NCI-H345 treated with DMSO at 0.1 percent for 48 hours (cell line): ENCODE data around the gene COL4A2.
"Not testable (repeated sequence)": the region's sequence is repeated elsewhere in the genome, so short reads cannot be mapped to it uniquely, and the experiment has no call there.

Source experiments
- DNase-seq: peaks from one replicate; lab custom pipeline; 2025; ENCODE audit not compliant: unreplicated experiment; lab: John Stamatoyannopoulos, UW

COL4A2 gene

DNA sequence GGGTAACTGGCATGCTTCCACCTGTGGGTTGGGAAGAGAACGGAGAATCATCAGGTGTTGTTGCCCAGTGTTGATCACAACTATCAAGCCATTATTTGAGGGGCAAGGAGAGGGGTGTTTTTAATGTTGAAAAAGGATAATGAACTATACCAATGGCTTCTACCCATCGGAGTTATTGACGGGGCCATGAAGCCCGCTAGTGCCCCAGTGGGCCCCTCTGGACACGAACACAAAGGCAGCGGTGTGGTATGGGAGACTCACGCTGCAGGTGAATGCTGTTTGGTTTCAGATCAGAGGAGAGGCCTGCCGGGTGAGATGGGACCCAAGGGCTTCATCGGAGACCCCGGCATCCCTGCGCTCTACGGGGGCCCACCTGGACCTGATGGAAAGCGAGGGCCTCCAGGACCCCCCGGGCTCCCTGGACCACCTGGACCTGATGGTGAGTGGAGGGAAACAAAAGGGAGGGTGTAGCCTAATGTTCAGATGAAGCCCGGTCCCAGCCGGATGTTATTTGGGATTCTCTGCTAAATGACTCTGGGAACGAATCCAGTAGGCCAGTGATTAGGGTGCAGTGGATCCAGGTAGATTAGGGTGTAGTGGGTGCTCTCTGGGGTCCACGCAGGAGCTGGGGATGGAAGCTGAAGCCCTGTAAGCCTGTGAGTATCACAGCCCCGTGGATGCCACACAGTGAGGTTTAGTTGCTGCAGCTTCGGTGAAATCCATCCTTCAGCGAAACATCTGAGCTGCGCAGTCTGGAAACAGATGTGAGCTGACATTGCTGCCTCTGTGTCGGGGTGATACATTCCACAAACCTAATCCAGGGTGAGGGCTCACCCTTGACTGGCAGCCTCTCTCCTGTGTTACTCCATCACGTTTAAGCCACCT is 143.2 kb downstream of the COL4A2 start:
- no peak for DNase-seq

DNA sequence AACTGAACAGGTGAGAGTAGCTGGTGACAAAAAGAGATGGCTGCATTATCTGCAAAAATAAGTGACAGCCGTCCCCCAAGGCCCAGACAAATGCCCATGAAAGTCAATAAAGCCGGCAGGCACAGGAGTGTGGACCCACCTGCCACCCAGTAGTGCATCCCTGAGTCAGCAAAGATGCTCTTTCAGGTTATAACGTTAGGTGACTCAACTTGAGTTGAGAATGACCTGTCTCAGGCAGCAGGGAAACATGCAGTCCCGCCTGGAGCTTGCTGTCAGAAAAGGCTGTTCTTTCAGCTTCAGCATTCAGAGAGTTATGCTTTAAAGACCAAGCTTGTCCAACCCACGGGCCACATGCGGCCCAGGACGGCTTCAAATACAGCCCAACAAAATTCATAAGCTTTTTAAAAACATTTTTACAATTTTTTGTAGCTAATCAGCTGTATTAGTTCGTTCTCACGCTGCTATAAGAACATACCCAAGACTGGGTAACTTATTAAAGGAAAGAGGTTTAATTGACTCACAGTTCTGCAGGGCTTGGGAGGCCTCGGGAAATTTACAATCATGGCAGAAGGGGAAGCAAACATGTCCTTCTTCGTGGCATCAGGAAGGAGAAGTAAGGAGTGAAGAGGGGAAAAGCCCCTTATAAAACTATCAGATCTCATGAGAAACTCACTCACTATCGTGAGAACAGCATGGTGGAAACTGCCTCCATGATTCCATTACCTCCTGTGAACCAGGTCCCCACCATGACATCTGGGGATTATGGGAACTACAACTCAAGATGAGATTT is 144.1 kb downstream of the COL4A2 start:
- DNase-seq: no peak

DNA sequence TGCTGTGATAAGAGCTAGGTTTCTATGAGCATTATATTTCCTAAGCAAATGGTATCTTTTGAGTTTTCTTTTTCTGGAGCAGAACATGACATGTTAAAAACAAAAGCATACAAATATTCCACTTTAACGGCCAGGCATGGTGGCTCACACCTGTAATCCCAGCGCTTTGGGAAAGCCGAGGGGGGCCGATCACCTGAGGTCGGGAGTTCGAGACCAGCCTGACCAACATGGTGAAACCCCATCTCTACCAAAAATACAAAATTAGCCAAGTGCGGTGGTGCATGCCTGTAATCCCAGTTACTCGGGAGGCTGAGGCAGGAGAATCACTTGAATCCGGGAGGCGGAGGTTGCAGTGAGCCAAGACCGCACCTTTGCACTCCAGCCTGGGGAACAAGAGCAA is 146.0 kb downstream of the COL4A2 start:
- not testable (repeated sequence) for DNase-seq

DNA sequence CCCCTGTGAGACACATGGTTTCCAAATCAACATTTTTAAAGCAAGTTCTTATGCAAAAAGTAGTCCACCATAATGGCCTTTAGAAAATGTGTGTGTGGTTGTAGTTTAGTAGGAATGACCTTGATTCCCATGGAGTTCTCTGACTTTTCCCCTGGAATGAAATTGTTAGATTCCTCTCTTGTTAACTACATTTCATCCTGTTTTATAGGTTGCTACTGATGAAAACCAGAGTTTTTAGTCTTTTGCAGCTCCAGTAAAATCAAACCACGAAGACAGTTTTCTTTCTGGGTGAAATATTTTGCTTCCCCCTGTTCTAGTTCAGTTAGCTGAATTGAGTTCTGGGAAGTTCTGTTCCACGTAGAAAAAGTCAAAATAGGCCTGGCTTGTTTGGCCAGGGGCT is 146.7 kb downstream of the COL4A2 start:
- no peak for DNase-seq

DNA sequence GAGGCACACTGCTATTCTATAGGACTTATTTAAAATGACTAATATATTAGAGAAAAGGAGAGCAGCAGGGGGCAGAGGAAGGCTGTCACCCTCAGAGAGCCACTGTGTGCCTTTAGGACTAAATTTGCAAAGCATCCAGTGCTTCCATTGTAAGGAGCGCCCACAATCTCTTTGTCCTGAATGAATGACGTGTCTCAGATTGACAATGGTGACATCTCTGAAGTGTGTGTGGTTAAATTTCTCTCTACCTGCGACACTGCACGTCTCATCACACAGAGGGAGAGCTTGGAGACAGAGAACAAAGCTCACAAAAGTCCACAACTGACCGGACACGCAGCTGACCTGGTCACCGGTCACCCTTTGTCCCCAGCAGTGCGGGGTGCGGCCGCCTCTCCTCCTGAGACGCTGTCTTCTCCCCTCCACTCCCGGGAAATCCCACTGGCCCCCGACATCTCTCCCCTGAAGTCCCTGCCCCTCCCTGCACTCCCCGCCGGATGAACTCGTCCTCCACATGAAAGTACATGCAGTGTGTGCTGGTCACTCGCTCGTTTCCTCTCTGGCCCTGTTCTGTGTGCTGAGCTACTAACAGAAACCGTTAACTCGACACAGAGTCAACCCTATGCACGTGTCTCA is 147.3 kb downstream of the COL4A2 start:
- no peak for DNase-seq

DNA sequence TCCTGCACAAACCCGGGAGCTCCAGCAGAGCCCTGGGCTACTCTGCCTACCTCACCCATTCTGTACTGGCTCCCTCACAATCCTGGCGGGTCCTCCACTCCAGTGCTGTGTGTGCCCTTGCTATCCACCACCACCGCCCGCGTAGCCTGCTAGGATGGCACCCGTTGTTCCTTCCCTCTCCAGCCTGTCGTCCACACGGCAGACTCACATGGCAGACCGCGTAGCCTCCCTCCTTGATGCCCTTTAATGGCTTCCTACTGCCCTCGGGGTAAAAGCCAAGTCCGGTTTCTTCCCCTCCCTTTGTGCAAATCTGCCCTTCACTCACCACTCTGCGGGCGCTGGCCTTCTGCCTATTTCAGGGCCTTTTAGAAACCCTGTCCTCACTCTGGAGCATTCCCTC is 147.9 kb downstream of the COL4A2 start:
- DNase-seq: no peak

DNA sequence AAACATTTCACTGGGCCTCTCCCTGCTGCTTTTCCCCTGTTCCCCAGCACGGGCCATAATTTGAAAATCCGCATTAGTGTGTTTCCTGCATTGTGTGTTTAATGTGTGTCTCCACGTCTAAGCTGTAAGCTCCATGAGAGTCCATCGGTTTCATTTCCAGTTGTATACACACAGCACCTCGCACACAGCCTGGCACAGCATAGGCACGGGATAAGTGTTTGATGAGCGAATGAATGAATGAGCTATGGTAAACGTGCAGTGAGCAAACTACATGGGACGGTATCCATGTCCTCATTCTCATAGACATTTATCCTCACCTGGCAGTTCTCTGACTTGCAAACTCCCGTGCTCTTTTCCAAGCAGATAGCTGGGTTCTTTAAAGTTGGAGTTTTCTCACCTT is 148.4 kb downstream of the COL4A2 start:
- no peak for DNase-seq

DNA sequence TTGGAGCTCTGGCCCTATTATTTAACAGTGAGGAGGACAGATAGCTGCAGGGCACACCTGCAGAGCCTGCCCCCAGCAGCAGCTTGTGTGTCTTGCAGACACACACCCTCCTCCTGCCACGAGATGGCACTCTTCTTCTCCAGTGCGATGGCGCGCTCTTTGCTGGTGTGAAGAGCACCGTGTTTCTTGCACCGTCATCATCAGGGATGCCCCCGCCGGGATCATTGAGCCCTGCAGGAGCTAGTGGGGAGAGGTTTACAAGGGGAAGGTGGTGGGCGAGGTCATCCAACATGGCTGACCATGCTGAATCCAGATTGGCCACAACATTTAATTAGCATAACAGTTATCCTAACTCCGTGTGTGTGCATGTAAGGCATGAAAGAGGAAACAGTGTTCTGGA is 148.9 kb downstream of the COL4A2 start:
- DNase-seq: peak; percentile 60

DNA sequence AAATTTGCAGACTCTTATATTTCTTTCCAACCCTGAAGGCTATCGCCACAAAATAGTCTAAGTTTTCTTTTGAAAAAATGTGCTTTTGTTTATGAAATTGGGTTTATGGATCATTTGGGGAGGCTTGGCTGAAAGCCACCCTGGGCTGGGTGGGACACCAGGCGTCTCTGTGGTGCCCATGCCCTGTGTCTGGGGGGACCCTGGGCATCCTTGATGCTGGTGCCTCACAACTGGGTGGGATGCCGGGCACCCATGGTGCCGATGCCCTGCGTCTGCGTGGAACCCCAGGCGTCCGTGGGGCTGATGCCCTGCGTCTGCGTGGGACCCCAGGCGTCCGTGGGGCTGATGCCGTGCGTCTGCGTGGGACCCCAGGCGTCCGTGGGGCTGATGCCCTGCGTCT is 149.5 kb downstream of the COL4A2 start:
- no peak for DNase-seq

DNA sequence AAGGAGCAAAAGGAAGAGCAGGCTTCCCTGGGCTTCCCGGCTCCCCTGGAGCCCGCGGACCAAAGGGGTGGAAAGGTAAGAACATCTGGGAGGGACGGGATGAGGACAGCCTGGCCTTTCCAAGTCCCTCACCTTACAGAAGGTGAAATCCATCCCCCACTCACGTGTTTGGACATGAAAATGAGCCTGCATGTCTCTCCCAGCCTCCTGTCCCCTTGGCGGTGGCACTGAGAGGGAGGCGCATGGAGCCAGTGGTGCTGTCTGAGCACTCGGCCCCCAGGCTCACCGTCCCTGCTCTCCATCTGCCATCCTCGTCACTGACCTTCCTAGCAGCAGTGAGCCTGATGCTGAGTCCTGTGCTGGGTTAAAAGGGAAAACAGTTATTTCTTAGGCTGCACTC is 150.3 kb downstream of the COL4A2 start:
- no peak for DNase-seq

DNA sequence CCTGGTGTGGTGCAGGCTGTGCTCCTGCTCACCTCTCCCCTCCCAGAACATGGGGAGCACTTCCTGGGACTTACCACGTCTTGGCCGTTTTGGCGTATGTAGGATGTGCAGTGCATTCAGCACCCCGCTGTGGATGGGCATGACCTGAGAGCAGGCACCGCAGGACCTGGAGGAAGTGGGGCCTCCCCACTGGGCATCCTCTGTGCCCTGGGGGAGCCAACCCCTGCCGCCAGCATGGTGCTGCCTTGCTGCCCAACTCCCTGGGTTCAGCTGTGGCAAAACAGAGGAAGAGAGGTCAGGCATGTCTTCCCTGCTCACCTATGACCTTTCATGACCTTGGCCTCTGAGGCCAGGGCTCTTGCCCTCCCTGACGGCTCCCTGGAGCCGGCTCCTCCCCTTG is 150.9 kb downstream of the COL4A2 start:
- no peak for DNase-seq

DNA sequence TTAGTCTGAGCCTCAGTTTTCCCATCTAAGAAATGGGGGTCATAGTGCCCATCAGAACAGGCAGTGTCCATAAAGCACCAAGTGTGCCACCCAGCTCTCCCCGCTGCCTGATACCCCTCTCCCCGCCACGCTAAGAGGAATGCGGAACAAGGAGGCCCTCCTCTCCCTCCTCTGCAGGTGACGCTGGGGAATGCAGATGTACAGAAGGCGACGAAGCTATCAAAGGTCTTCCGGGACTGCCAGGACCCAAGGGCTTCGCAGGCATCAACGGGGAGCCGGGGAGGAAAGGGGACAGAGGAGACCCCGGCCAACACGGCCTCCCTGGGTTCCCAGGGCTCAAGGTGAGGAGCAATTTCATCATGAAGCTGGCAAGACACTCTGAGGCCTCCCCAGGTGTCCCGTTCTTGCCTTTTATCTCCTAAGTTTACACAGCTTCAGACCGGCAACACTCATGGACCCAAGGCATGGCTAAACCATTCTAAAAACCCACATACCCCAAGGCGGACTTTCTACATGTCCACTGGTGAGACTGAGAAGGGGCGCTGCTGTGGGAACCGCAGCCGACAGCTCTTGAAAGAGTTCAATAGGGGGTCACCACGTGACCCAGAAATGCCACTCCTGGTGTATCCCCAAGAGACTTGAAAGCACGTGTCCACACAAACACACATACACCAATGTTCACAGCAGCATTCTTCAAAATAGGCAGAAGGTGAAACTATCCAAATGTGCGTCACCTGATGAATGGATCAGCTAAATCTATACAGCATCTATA is 151.7 kb downstream of the COL4A2 start:
- no peak for DNase-seq

DNA sequence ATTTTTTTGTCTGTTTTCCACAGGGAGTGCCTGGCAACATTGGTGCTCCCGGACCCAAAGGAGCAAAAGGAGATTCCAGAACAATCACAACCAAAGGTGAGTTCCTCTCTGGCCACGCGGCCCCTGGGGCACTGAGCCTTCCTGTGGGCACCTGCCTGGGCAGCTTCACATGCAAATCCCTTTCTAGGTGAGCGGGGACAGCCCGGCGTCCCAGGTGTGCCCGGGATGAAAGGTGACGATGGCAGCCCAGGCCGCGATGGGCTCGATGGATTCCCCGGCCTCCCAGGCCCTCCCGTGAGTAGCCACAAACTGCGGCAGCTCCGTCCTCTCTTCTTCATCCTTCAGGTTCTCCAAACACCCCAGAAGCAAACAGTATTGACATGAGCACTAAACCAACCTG is 155.0 kb downstream of the COL4A2 start:
- no peak for DNase-seq

DNA sequence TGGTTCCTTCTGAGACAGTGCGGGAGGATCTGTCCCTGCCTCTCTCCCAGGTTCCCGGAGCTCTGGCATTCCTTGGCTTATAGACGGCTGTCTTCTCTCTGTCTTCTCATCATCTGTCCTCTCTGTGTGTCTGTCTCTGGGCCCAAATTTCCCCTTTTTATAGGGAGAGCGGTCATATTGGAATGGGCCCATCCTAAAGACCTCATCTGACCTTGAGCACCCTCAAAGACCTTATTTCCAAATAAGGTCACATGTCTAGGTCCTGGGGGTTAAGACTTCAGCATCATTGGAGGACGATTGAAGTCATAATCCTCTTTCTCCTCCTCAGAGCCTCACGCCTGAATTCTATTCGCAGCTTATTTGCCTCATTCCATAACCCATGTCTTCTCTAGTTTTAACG is 156.1 kb downstream of the COL4A2 start:
- no peak for DNase-seq

DNA sequence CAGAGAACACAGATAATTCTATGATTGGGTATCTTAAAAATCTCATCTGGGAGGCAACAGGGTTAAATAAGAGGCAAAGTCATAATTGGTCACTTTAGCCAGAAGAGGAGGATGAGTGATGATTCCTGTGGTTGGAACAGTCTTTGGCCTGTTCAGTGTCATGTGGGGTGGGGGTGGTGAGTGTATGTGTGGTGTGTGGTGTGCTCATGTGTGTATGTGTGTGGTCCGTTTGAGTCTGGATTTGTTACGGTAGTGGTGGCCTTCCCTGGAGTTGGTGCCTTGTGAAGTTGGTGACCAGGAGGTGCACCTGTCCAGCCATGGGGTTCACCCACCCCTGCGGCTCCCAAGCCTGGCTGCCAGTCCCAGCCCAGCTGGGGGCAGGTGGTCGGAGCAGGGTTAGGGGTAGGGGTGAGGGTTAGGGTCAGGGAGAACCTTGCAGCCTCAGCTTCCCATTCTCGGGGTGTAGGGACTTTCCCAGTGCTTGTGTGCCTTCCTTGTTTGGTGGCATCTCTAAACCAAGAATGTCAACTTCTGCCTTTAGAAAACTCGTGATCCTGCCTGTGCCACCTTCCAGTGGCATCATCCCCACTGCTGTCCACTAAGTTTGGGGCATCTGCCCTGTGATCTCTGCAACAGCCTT is 156.9 kb downstream of the COL4A2 start:
- DNase-seq: no peak

DNA sequence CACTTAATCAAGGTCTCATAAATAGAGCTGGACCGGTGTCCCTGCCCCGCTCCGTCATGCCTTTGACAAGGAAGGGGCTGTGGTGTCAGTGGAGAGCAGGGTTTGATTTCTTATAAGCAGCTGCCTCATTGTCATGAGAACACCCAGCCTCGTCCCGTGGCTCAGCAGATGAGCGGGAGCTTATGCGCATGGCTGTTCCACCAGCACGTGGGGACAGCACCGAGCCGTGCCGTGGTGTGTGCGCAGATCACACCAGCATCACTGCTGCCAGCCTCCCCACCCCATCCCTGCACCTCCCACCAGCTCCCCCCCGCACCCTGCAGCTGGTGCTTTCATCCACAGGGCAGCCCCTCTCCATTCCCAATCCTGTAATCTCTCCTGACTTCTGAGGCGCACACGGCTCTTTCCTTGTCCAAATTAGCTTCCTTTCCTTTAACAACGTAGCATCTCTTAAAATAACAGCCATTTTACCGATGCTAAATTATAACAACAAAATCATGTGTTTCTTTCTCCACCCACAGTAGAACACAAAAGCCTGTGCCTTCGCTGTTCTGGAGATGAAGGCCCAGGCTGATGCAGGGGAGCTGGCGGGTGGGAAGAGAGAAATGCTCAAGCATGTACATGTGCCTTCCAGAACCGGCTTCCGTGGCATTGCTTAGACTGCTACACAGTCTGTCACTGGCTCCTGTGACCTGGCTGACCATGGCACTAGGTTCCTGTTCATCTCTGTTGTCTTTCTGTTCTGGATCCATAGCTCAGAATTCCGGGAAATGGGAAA is 157.7 kb downstream of the COL4A2 start:
- DNase-seq: no peak

DNA sequence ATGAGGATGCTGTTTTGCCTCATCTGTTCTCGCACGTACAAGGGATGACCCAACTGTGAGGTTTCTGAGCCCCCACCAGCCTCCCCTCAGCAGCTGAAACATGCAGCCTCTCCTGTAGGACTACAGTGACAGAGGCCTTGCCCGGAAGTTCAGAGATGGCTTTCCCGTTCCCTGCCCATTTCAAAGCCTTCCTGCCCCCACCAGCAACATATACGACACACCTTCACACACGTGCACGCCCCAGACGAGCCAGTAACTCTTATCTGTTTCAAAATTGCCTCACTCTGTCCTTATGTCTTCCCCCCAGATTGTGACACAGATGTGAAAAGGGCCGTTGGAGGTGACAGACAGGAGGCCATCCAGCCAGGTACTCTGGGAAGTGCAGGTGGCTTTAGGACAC is 158.6 kb downstream of the COL4A2 start:
- DNase-seq: no peak

DNA sequence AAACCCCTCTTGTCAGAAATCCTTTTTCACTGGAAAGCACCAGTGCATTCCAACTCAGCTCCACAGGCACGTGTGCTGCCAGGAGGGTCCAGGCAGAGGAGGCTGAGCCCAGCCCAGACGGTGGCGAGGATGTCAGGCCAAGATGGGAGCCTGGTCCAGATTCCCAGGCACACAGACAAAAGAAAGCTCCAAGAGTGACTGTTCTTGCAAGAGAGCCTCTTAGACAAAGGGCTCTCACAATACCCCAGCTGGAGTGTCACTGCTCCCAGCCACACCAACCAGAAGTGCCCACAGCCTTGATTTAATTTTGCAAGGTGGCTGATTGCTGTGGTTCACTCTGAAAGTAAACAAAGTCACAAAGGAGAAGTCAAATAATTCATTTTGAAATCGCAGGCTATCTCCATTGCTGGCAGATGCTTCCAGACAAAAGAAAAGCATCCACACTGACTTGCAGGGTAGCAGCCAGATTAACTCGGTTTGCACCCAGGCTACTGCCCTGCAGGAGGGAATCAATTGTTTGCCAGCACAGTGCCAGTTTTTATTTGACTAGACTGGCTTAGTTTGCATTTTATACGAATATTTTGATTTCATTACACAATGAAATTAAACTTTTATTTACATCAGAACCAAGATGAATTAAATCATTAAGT is 159.3 kb downstream of the COL4A2 start:
- DNase-seq: peak; percentile 65

DNA sequence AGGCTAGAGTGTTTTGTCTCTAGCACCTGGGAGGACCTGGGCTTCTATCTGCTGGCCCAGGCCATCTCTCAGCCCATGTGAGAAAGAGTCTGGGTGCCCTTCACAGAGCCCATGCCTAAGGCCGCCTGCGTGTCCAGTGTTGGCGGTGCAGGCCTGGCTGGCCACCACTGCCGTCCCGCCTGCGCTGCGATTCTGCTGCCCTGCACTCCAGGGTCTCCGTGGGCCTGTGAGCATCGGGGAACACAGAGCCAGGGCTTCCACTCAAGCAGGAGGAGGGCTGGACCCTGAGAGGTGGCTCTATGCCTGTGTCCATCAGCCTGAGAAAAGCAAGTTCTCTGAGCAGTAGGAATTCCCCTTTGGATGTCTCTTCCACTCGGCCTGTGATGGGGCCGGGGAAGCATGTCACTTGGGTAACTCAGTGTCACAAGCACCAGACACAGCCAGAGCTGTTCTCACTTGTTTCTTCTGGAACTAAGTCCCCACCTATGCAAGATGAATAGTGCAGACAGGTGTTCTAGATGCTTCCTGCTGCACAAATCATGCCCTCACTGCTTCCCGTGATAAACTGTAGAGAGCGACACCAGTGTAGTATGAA is 160.5 kb downstream of the COL4A2 start:
- no peak for DNase-seq
